ENCODE data around the gene HMG20B.

The HMG20B gene

GRCh38 chr19:3585301-3586126 is 12.8 kb downstream of the HMG20B start, which contains the start of gene GIPC3:
GIPC3 (plus strand) TSS chr19:3585478; CDS start chr19:3585598, 120 bp downstream.
- DNase-seq = peak; percentile 36

GRCh38 chr19:3586127-3586626 is 13.4 kb downstream of the HMG20B start:
- DNase-seq = peak; percentile 63

GRCh38 chr19:3586707-3587346 is 14.1 kb downstream of the HMG20B start:
- no peak for DNase-seq

GRCh38 chr19:3589439-3589838 is 16.7 kb downstream of the HMG20B start:
- DNase-seq = no peak

- no peak for DNase-seq
Observed at GRCh38 chr19:3589949-3590348, 17.2 kb downstream of the HMG20B start.

- DNase-seq = no peak
Observed at GRCh38 chr19:3590991-3591659, 18.4 kb downstream of the HMG20B start.

- DNase-seq = no peak
Observed at GRCh38 chr19:3591876-3592613, 19.3 kb downstream of the HMG20B start.

GRCh38 chr19:3593156-3593555 is 20.4 kb downstream of the HMG20B start:
- DNase-seq = no peak

GRCh38 chr19:3595521-3596061 is 22.8 kb downstream of the HMG20B start:
- DNase-seq = no peak

- DNase-seq = no peak
Observed at GRCh38 chr19:3599776-3600187, 27.0 kb downstream of the HMG20B start.

GRCh38 chr19:3601021-3601420 is 28.3 kb downstream of the HMG20B start:
- DNase-seq = no peak

- no peak for DNase-seq
Observed at GRCh38 chr19:3603121-3603811, 30.5 kb downstream of the HMG20B start.

GRCh38 chr19:3604227-3604986 is 31.7 kb downstream of the HMG20B start:
- no peak for DNase-seq

GRCh38 chr19:3604987-3605343 is 32.2 kb downstream of the HMG20B start:
- peak; percentile 38 for DNase-seq

GRCh38 chr19:3605361-3605760 is 32.6 kb downstream of the HMG20B start:
- no peak for DNase-seq

GRCh38 chr19:3605770-3606169 is 33.0 kb downstream of the HMG20B start:
- no peak for DNase-seq

- DNase-seq = peak; percentile 46
Observed at GRCh38 chr19:3606174-3606689, 33.5 kb downstream of the HMG20B start.

- peak; percentile 69 for DNase-seq
Observed at GRCh38 chr19:3606690-3607289, 34.0 kb downstream of the HMG20B start, which contains the start of gene TBXA2R. TBXA2R (minus strand) TSS chr19:3606875; CDS start chr19:3600634, 6,241 bp downstream.

- DNase-seq = no peak
Observed at GRCh38 chr19:3607303-3608078, 34.7 kb downstream of the HMG20B start.

Data from activated T-cell treated with anti-CD3 and anti-CD28 coated beads, Interleukin-2, amount 50 U/mL, for 1 hour (primary cell).